ENCODE data around the gene HTRA1. TPM values are rescaled to one million over a fixed set of nuclear protein-coding genes. Genes with fewer than 3 reads are reported as not detected.

Gene HTRA1
- polyA plus RNA-seq, 1 donor from 2014 or later, result 1.4 TPM

- Histone ChIP-seq H3K79me2 (replicated peaks; ENCODE audit: insufficient read depth, low read length) (no peaks in the 10 kb centered on the region), H3K27ac (ENCODE audit: low read length) (no peak overlapping the region), H3K36me3 (ENCODE audit: insufficient read depth, low read length) (no peaks in the 10 kb centered on the region), H4K20me1 (ENCODE audit: insufficient read depth) (no peaks in the 10 kb centered on the region), H2AFZ (ENCODE audit: low read depth, low read length) (no peak overlapping the region), H3K27me3 (ENCODE audit: insufficient read depth, low read depth, low read length) (peaks cover 46% of the 10 kb centered on the region), H3F3A (ENCODE audit: insufficient read depth, low read length, poor library complexity, severe bottlenecking) (no peaks in the 10 kb centered on the region), H3K9ac (ENCODE audit: low read length) (no peak overlapping the region), H3K9me3 (ENCODE audit: low read length) (no peaks in the 10 kb centered on the region), H3K4me2 (ENCODE audit: low read length) (peak overlapping the region; percentile 30), H3K4me3 (ENCODE audit: low read length) (peak overlapping the region; percentile 65), H3K9me2 (ENCODE audit: insufficient read depth, low read length) (no peaks in the 10 kb centered on the region)
- TF ChIP-seq SMC3 (conservative IDR thresholded peaks at IDR 0.05; ENCODE audit: poor library complexity), result no peak
- no peak for TF ChIP-seq POLR2AphosphoS5 (IDR thresholded peaks at IDR 0.05)
- no peak for TF ChIP-seq MXI1 (conservative IDR thresholded peaks at IDR 0.05; ENCODE audit: poor library complexity, severe bottlenecking)
- no peak for TF ChIP-seq TAF1 (IDR thresholded peaks at IDR 0.05; ENCODE audit: low read depth)
- TF ChIP-seq EP300 (conservative IDR thresholded peaks at IDR 0.05; ENCODE audit: poor library complexity, severe bottlenecking), result no peak
- no peak for TF ChIP-seq CTCF (IDR thresholded peaks at IDR 0.05; ENCODE audit: poor library complexity, severe bottlenecking)
- TF ChIP-seq RAD21 (conservative IDR thresholded peaks at IDR 0.05), result no peak
- TF ChIP-seq EZH2 (IDR thresholded peaks at IDR 0.05; ENCODE audit: borderline replicate concordance, insufficient read depth, low read length, poor library complexity, severe bottlenecking), result no peak
- no peak for TF ChIP-seq REST (IDR thresholded peaks at IDR 0.05; ENCODE audit: borderline replicate concordance)
Measured at GRCh38 chr10:122460891-122461293, 461 bp upstream of the HTRA1 start.

- no peaks in the 10 kb centered on the region for H4K20me1 ChIP-seq (ENCODE audit: insufficient read depth)
- no peak overlapping the region for H2AFZ ChIP-seq (ENCODE audit: low read depth, low read length)
- no peaks in the 10 kb centered on the region for H3K9me3 ChIP-seq (ENCODE audit: low read length)
- peak overlapping the region; percentile 64 for H3K4me3 ChIP-seq (ENCODE audit: low read length)
- H3K36me3 ChIP-seq (ENCODE audit: insufficient read depth, low read length), result no peaks in the 10 kb centered on the region
- no peaks in the 10 kb centered on the region for H3F3A ChIP-seq (ENCODE audit: insufficient read depth, low read length, poor library complexity, severe bottlenecking)
- peaks cover 46% of the 10 kb centered on the region for H3K27me3 ChIP-seq (ENCODE audit: insufficient read depth, low read depth, low read length)
- no peak overlapping the region for H3K27ac ChIP-seq (ENCODE audit: low read length)
- no peaks in the 10 kb centered on the region for H3K9me2 ChIP-seq (ENCODE audit: insufficient read depth, low read length)
- no peaks in the 10 kb centered on the region for H3K79me2 ChIP-seq (replicated peaks; ENCODE audit: insufficient read depth, low read length)
- H3K9ac ChIP-seq (ENCODE audit: low read length), result peak overlapping the region; percentile 31
- no peak overlapping the region for H3K4me2 ChIP-seq (ENCODE audit: low read length)
- no peak for TF ChIP-seq EP300 (conservative IDR thresholded peaks at IDR 0.05; ENCODE audit: poor library complexity, severe bottlenecking)
- TF ChIP-seq TAF1 (IDR thresholded peaks at IDR 0.05; ENCODE audit: low read depth), result no peak
- no peak for TF ChIP-seq CTCF (IDR thresholded peaks at IDR 0.05; ENCODE audit: poor library complexity, severe bottlenecking)
- no peak for TF ChIP-seq MXI1 (conservative IDR thresholded peaks at IDR 0.05; ENCODE audit: poor library complexity, severe bottlenecking)
- TF ChIP-seq POLR2AphosphoS5 (IDR thresholded peaks at IDR 0.05), result no peak
- TF ChIP-seq REST (IDR thresholded peaks at IDR 0.05; ENCODE audit: borderline replicate concordance), result no peak
- peak; percentile 43 for TF ChIP-seq EZH2 (IDR thresholded peaks at IDR 0.05; ENCODE audit: borderline replicate concordance, insufficient read depth, low read length, poor library complexity, severe bottlenecking)
Measured at GRCh38 chr10:122461729-122462532, 578 bp downstream of the HTRA1 start.
